ENCODE results near the gene TMEM42.

- TF ChIP-seq CTCF (IDR thresholded peaks at IDR 0.05) (no peak), POLR2A (IDR thresholded peaks at IDR 0.05) (no peak)
Observed at GRCh38 chr3:44893097-44893496, 31.4 kb downstream of the TMEM42 start.

Measured in lower leg skin (tissue), 3 donors.